ENCODE data around the gene IFNGR1. TPM values are rescaled to one million over a fixed set of nuclear protein-coding genes. Genes with fewer than 3 reads are reported as not detected.

The IFNGR1 gene
- total RNA-seq, 4 donors from 2014 or later = 44.6 to 136 (median 75.6) TPM

DNA sequence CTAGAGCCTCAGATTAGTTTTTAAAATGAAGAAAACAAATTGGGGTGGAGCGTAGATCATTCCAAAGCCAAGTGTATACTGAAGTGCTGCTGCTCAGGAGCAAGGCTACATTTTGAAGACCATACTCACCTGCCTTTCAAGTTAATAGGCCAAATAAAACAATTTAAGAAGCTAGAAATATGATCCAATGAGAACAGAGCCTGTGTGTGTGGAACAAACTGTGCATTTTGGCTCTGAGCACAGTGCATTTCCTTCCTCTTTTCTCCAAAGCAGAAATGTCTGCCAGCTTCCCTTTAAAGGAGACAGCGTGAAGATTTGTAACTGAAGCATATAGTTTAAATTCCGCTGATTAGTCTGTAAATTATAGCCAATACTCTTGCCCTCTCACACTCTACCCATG lies 3.2 kb upstream of the IFNGR1 start:
- Histone ChIP-seq H3K4me1 (peaks cover 0 to 39% (median 18%) of the 10 kb centered on the region in 4 donors), H3K27me3 (no peaks in the 10 kb centered on the region), H3K27ac (peak overlapping the region; percentile 54 to 74 (median 60)), H3K9me3 (no peaks in the 10 kb centered on the region), H3K4me3 (no peak overlapping the region), H3K36me3 (no peaks in the 10 kb centered on the region)
- TF ChIP-seq, protein P1, sequence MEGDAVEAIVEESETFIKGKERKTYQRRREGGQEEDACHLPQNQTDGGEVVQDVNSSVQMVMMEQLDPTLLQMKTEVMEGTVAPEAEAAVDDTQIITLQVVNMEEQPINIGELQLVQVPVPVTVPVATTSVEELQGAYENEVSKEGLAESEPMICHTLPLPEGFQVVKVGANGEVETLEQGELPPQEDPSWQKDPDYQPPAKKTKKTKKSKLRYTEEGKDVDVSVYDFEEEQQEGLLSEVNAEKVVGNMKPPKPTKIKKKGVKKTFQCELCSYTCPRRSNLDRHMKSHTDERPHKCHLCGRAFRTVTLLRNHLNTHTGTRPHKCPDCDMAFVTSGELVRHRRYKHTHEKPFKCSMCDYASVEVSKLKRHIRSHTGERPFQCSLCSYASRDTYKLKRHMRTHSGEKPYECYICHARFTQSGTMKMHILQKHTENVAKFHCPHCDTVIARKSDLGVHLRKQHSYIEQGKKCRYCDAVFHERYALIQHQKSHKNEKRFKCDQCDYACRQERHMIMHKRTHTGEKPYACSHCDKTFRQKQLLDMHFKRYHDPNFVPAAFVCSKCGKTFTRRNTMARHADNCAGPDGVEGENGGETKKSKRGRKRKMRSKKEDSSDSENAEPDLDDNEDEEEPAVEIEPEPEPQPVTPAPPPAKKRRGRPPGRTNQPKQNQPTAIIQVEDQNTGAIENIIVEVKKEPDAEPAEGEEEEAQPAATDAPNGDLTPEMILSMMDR (IDR thresholded peaks at IDR 0.05) = no peak
- no peak for TF ChIP-seq POLR2A (IDR thresholded peaks at IDR 0.05)
- no peak for DNase-seq

DNA sequence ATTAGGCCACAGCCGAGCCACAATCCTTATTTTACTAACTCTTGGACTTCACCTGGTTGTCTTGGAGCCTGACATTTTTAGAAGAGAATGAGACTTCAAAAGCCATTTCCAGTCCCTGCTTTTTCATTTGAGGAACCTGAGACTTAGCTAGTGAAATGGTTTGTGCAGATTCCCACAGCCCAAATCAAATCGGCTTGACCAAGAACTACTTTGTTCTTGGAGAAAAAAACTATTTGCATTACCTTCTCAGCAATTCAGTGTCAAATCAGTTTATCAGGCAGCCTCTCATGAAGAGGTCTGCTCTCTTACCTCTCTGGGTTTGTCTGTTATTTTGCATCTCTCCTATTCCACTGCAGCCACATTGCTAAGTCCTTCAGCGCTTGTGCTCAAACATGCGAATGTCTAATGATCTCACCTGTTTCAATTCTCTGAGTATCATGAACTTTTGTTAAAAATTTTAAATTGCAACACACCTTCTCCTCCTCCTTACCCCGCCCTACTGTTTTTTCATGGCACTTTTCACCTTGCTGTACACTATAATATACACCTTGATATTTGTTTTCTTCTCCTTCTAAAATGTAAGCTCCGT lies 573 bp upstream of the IFNGR1 start:
- no peaks in the 10 kb centered on the region for H3K27me3 ChIP-seq
- peak overlapping the region; percentile 98 to 99 (median 99) for H3K27ac ChIP-seq
- H3K36me3 ChIP-seq = no peaks in the 10 kb centered on the region
- DNase-seq = no peak
- H3K9me3 ChIP-seq = no peaks in the 10 kb centered on the region
- H3K4me1 ChIP-seq = peaks cover 0 to 38% (median 20%) of the 10 kb centered on the region in 4 donors
- H3K4me3 ChIP-seq = peak overlapping the region; percentile 68 to 93 (median 84)
- no peak for TF ChIP-seq POLR2A (IDR thresholded peaks at IDR 0.05)
- TF ChIP-seq, protein P1 (IDR thresholded peaks at IDR 0.05) = no peak

DNA sequence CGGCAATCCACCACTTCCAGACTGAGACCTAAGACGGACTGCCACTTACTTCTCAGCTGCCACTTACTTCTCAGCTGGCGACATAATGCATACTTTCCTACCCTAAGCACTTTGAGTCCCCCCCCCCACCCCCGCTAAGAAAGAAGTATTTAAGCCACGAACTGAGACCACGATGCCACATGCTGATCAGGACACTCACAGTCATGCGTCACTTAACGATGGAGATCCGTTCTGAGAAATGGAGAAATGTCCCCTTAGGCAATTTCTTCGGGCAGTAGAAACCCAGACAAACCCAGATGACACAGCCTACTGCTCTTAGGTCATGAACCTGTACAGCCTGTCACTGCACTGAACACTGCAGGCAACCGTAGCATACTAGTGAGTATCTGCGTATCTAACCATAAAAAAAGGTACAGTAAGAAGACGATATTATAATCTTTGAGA lies 690 bp downstream of the IFNGR1 start:
- H3K9me3 ChIP-seq = no peaks in the 10 kb centered on the region
- peak in 2 of 3 donors; percentile 59 to 75 for DNase-seq
- peak overlapping the region; percentile 68 to 93 (median 84) for H3K4me3 ChIP-seq
- H3K27ac ChIP-seq = peak overlapping the region; percentile 98 to 99 (median 99)
- H3K4me1 ChIP-seq = peaks cover 0 to 47% (median 12%) of the 10 kb centered on the region in 4 donors
- H3K36me3 ChIP-seq = no peaks in the 10 kb centered on the region
- H3K27me3 ChIP-seq = no peaks in the 10 kb centered on the region
- TF ChIP-seq POLR2A (IDR thresholded peaks at IDR 0.05) = no peak
- TF ChIP-seq, protein P1 (IDR thresholded peaks at IDR 0.05) = no peak

DNA sequence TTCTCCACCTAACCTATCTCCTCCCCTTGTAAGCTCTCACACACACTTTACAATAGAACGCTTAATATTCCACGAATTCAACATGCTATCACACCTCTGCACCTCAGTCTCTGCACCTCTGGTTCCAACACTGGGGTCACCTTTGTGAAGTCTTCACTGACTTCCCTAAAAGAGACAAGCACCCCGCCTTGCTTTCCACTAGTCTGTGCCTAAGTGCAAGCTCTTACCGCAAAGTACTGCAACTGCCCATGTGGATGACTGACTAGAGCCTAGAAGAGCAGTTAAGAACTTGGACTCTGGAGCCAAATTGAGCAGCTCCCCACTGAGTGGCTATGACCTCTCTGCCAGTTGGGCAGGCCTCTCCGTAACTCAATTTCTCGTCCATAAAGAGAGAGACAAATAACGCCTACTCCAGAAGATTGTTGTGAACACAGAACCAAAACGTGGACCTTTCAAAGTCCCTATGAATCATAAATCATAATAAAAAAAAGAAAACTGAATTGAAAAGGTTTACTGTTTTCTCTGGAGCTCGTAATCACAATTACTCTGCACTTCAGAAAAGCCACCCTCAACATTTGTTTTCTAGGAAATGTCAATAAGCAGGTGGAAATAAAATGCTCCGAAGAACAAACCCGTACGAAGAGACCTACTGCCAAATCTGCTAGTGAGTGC lies 1.2 kb downstream of the IFNGR1 start:
- Histone ChIP-seq H3K9me3 (no peaks in the 10 kb centered on the region), H3K27me3 (no peaks in the 10 kb centered on the region), H3K4me1 (peaks cover 0 to 46% (median 9%) of the 10 kb centered on the region in 4 donors), H3K27ac (peak overlapping the region; percentile 98 to 99 (median 99)), H3K36me3 (no peaks in the 10 kb centered on the region), H3K4me3 (peak overlapping the region; percentile 68 to 93 (median 84))
- TF ChIP-seq POLR2A (IDR thresholded peaks at IDR 0.05) = peak; percentile 39 to 42
- TF ChIP-seq, protein P1 (IDR thresholded peaks at IDR 0.05) = no peak
- DNase-seq = peak in 2 of 3 donors; percentile 64 to 78

DNA sequence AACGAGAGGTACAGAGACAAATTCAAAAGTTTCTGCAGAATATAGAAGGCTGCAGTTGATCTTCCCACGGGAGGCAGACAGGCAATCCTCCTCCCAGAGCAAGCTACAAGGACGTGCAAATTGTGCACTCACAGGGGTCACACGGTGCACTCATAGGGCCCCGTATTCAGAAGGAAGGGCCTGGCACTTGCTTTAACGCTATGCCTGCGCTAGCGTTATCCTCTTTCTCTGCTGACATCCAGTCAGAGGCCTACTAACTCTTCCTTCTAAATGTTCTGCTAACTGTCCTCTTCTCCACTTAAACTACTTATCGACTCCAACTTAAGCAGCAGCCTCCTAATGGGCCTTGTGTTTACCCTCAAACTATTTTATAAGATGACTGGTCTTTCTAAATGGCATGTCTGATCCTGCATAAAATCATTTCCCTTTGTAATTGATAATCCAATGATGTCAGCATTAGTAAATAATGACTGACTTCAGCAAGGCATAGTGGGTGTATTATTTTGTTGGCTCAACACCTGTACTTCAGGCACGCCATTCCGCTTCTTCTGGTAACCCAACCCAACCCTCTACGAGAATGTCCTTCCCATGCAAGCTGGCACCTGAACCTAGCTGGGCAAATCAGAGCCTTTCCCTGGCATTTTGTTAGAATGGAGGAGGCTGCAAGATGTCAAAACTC lies 2.2 kb downstream of the IFNGR1 start:
- H3K27ac ChIP-seq = peak overlapping the region; percentile 98 to 99 (median 99)
- DNase-seq = no peak
- peak overlapping the region; percentile 68 to 93 (median 84) for H3K4me3 ChIP-seq
- H3K4me1 ChIP-seq = peaks cover 0 to 55% (median 5%) of the 10 kb centered on the region in 4 donors
- TF ChIP-seq, protein P1 (IDR thresholded peaks at IDR 0.05) = no peak
- no peak for TF ChIP-seq POLR2A (IDR thresholded peaks at IDR 0.05)
- H3K9me3 ChIP-seq = no peaks in the 10 kb centered on the region
- H3K36me3 ChIP-seq = no peaks in the 10 kb centered on the region
- no peaks in the 10 kb centered on the region for H3K27me3 ChIP-seq
